Measurements from ENCODE around the gene ACER1.
A peak's percentile ranks its signal among the peaks of the same experiment; 100 is the strongest.
"Not testable (repeated sequence)": the region's sequence is repeated elsewhere in the genome, so short reads cannot be mapped to it uniquely, and the experiment has no call there.

ACER1 gene, protein sequence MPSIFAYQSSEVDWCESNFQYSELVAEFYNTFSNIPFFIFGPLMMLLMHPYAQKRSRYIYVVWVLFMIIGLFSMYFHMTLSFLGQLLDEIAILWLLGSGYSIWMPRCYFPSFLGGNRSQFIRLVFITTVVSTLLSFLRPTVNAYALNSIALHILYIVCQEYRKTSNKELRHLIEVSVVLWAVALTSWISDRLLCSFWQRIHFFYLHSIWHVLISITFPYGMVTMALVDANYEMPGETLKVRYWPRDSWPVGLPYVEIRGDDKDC

DNA sequence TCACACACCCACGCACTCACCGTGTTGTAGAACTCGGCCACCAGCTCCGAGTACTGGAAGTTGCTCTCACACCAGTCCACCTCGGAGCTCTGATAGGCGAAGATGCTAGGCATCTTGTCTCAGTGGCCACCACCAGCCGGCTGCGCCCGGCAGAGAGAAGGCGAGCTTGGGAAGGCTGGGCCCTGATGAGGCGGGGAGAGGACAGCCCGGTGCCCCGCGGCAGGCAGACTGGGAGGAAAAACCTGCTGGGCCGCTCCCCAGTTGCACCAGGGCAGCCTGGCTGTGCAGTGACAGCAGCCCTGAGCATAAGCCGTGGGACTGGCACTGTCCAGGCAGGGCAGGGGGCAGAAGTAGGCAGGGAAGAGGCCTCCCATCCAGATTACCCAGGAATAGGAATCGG is at the start of gene ACER1:
Gene ACER1 (minus strand): TSS at position 174 of the 400 bp plus-strand sequence. CDS start 61 bp downstream, at position 113.
- DNase-seq: no peak

DNA sequence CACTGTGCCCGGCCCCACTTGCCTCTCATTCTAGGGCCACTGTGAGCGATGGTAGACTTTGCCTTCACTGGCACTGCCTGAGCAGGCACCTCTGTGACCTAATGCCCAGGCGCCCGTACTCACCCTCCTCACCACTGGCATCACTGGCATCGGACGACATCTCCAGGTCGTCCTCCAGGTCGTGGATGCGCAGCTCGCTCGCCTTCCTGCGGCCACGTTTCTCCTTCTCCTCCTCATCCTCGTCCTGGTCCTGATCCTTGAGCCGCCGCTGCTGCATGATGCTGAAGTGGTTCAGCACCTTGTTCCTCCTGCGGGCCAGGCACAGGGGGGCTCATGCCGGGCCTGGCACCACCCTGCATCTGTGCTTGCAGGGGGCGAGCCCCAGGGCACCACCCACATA is 49.8 kb upstream of the ACER1 start:
- no peak for DNase-seq

DNA sequence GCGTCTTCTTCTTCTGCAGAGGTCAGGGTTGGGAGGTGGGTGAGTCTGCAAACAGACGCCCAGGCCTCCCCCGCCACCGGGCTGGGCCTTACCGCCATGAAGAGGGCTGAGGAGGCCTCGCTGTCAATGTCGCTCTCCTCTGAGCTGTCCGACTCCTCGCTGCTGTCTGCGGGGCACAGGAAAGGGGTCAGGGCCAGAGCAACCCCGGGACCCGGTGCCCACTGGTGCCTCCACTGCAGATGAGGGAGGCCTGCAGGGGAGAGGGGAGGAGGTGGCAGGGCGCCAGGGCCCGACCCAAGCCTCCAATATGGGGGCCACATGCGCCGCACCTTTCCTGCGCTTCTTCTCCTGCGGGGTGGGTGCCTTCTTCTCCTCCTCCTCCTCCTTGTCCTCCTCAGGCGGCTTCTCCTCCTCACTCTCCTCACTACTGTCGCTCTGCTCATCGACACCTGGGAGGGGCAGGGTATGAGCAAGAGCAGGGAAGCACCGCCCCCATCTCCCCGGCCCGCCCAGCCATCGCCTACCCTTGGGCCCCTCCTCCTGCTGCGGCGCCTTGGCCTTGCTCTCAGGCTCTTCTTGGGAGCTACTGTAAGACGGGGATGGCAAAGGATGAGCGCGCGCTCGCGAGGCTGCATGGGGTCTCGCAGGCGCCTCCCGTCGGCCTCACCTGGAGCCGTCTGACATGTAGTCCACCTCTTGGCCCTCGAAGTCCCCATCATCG is 47.8 kb upstream of the ACER1 start:
- DNase-seq: no peak

DNA sequence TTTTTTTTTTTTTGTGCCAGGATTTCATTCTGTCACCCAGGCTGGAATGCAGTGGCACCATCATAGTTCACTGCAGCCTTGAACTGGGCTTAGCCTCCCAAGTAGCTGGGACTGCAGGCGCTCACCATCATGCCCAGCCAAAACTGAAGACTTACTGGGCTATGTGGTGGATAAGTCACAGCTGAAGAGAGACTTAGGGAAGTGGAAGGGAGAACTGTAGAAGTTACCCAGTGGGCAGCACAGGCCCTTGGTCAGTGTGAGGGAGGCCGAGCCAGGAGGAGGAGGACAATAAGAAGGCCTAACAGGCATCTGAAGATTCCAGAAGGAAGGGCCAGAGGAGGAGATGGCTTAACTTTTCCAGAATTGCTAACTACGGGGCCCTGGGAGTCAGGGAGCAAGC is 46.3 kb upstream of the ACER1 start:
- DNase-seq: no peak

GRCh38 chr19:6378486-6378885 is 45.1 kb upstream of the ACER1 start:
- no peak for DNase-seq

DNA sequence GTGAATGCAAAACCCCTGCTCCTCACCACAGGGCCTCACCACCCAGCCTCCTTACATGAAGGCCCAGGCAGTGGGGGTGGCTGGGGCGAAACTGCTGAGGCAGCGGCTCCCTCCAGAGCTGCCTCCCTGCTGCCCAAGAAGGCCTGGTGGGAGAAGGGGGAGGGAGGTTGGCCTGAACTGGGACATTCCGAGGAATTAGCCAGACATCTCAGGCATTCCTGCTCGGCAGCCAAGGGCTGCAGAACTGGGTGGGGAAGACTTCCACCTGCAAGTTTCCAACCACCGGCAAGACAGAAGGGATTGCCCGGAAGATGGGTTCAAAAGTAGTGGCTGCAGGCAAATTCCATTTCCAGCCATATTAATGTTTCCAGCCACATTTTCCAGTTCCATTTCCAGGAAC is 44.6 kb upstream of the ACER1 start:
- DNase-seq: no peak

GRCh38 chr19:6376512-6377190 is 43.2 kb upstream of the ACER1 start:
- DNase-seq: no peak

- DNase-seq: no peak
Observed at GRCh38 chr19:6375411-6376010, 42.1 kb upstream of the ACER1 start, which contains the start of gene PSPN. Gene PSPN, minus strand, starts transcription at chr19:6375933. Its CDS starts 84 bp downstream, at chr19:6375849.

- DNase-seq: no peak
Observed at GRCh38 chr19:6374711-6375410, 41.4 kb upstream of the ACER1 start.

DNA sequence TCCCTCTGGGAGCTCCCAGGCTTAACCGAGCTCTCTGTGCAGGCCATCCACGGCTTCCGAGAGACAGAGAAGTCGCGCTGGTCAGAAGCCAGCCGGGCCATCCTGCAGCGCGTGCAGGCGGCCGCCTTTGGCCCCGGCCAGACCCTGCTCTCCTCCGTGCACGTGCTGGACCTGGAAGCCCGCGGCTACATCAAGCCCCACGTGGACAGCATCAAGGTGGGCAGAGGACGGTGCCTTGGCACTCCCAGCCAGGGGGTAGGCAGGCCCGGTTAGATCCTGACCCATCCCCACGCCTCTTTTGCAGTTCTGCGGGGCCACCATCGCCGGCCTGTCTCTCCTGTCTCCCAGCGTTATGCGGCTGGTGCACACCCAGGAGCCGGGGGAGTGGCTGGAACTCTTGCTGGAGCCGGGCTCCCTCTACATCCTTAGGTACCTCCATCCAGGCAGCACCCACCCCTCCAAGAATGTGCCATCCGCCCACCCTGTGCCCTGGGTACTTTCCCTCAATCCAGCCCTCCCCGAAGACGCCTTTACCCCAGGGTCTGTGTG is 40.8 kb upstream of the ACER1 start:
- no peak for DNase-seq

- DNase-seq: no peak
Observed at GRCh38 chr19:6373813-6374108, 40.3 kb upstream of the ACER1 start.

DNA sequence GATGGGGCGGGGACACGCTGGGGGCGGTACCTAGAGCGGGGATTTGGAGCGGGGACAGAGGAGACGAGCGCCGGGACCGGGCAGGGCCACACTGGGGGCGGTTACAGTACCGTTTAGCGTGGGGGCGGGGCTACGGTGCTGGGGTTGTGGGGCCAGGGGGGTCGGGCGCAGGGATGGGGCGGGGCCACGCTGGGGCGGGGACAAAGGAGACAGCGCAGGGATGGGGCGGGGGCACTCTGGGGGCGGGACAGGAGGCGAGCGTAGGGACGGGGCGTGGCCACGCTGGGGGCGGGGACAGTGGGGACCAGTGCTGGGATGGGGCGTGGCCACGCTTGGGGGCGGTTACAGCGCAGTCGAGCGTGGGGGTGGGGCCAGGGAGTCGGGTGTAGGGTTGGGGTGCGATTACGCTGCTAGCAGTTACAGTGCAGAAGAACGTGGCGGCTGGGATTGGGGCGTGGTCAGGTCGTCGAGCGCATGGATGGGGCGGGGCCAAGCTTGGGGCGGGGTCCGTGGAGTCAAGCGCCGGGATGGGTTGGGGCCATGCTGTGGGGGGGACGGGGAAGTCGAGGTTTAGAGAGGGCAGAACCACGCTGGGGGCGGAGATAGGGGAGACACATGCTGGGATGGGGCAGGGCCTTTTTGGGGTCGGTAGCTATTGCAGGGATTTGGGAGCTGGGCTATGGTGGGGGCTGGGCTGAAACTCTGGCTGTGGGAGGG is 39.8 kb upstream of the ACER1 start:
- DNase-seq: peak; percentile 94 to 99

GRCh38 chr19:6372594-6373095 is 39.2 kb upstream of the ACER1 start, which contains the start of gene ALKBH7:
Gene ALKBH7, plus strand, starts transcription at chr19:6372794. Its CDS starts 27 bp downstream, at chr19:6372821.
- DNase-seq: peak; percentile 98 to 100

DNA sequence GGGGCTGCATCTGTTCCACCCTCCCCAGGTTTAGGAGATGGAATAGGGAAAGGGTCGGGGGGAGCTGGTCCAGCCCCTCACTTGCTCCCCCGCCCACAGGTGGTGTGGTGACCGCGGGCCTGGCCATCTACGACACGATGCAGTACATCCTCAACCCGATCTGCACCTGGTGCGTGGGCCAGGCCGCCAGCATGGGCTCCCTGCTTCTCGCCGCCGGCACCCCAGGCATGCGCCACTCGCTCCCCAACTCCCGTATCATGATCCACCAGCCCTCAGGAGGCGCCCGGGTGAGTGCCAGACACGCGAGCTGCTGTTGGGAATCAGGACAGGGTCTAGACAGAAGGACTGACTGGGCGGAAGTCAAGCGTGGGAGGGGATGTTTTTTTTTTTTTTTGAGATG is 30.9 kb upstream of the ACER1 start:
- DNase-seq: no peak

GRCh38 chr19:6362351-6362801 is 29.0 kb upstream of the ACER1 start:
- no peak for DNase-seq

GRCh38 chr19:6362027-6362350 is 28.6 kb upstream of the ACER1 start:
- no peak for DNase-seq

- DNase-seq: not testable (repeated sequence)
Observed at GRCh38 chr19:6360857-6361216, 27.4 kb upstream of the ACER1 start.

GRCh38 chr19:6360445-6360844 is 27.0 kb upstream of the ACER1 start:
- not testable (repeated sequence) for DNase-seq

DNA sequence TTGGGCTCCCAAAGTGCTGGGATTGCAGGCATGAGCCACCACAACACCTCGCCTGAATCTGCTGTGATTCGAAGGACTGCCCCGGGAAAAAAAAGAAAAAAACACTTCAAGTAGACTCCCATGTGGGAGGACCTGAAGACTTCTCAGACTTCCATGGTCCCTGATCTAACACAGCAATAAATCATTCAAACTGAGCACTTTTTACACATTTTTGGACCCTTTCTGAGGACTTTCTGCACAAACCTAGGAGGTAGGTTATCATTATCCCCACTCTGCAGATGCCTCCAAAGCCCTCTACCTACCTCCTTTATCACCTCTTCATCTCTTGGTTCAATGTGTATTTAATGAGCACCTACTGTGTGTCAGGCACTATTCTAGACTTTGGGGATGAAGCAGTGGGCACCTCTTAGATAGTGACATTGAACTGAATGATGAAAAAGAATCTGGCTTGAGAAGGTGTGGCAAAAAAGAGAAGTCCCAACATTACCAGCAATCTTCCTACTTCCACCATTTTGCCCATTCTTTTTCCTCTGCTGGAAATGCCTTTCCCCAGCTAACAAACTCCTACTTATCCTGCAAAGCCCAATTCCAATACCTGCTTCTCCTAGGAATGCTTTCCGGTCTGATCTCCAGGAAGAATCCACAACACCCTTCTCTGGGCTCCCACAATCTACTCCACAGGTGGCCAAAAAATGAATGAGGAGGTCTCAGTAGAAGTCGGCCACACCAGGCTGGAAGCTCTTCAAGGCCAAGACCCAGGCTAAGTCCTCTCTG is 26.3 kb upstream of the ACER1 start:
- no peak for DNase-seq

- DNase-seq: no peak
Observed at GRCh38 chr19:6358003-6358402, 24.6 kb upstream of the ACER1 start.

DNA sequence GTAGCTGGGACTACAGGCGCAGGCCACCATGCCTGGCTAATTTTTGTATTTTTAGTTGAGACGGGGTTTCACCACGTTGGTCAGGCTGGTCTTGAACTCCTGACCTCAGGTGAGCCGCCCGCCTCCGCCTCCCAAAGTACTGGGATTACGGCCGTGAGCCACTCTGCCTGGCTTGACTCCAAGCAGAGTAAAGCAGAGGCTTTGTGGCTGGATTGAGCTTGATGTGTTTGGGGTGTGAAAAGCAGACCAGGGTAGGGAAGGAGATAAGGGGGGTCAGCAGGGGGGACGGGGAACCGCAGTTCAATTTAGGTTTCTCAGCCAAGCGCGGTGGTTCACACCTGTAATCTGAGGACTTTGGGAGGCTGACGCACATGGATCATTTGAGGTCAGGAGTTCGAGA is 23.8 kb upstream of the ACER1 start:
- no peak for DNase-seq
